Endothelial cell of umbilical vein (primary cell): ENCODE results near the gene GSE1. TPM values are rescaled to one million over a fixed set of nuclear protein-coding genes. Genes with fewer than 3 reads are reported as not detected.

Source experiments
- BruUV-seq: library from RNA; stranded (reverse); fragments of 400-500 nt; replicated peaks from 2 replicates; lab custom pipeline; 2021; lab: Mats Ljungman, UMichigan
- CTCF ChIA-PET: fragments of 300-600, 350-600 bp; sonication (Branson Sonifier 250); formaldehyde crosslinking; loops from one replicate; lab custom pipeline; 2021; ENCODE audit warnings: antibody characterized with exemption, inconsistent platforms; lab: Charles Lee
- POLR2A ChIA-PET: fragments of 300-600, 350-600 bp; sonication (Branson Sonifier 250); formaldehyde crosslinking; loops from one replicate; lab custom pipeline; 2021; ENCODE audit warnings: antibody characterized with exemption, inconsistent platforms; lab: Charles Lee
- DNase-seq: peaks from one replicate; pipeline ENCODE4 v3.0.0-alpha.2; 2011; ENCODE audit warnings: low read depth, low spot score
- FAIRE-seq: peaks from 2 replicates; lab custom pipeline; 2011; peaks lifted over from hg19 to GRCh38; lab: Jason Lieb, UNC
- H2AFZ ChIP-seq: 2 replicates; pipeline ENCODE4 v1.6.0; 2012; ENCODE audit warnings: low read depth, low read length, control low read depth, inconsistent platforms
- H3K27ac ChIP-seq: 2 replicates; pipeline ENCODE4 v1.5.1; 2011; ENCODE audit warnings: low read depth, mild to moderate bottlenecking, control low read depth, low read length, moderate library complexity; ENCODE audit not compliant: insufficient read depth
- H3K27me3 ChIP-seq, 2 experiments: 2 replicates each; pipeline versions ENCODE4 v1.6.0 to v1.6.1; 2011; ENCODE audit warnings: low read length in 2 of 2, mixed read lengths in 1 of 2; ENCODE audit not compliant: control insufficient read depth in 2 of 2, insufficient read depth in 2 of 2
- H3K36me3 ChIP-seq, 2 experiments: 2 replicates in 1 of 2; 3 replicates in 1 of 2; pipeline ENCODE4 v1.5.1; 2011; ENCODE audit warnings: low read length in 2 of 2, mild to moderate bottlenecking in 1 of 2, moderate library complexity in 1 of 2; ENCODE audit not compliant: control insufficient read depth in 2 of 2, insufficient read depth in 2 of 2; ENCODE audit errors: extremely low read depth in 1 of 2
- H3K4me1 ChIP-seq: 3 replicates; pipeline ENCODE4 v1.5.1; 2011; ENCODE audit warnings: mild to moderate bottlenecking, low read length; ENCODE audit not compliant: control insufficient read depth, insufficient read depth; ENCODE audit errors: extremely low read depth
- H3K4me2 ChIP-seq: 2 replicates; pipeline ENCODE4 v1.6.1; 2011; ENCODE audit warnings: low read length, control low read depth, mixed read lengths; ENCODE audit not compliant: insufficient read depth
- H3K4me3 ChIP-seq, 3 experiments: fragments of 200-600 bp in 1 of 3; sonication (generic), shearing (Covaris generic) in 1 of 3; replicated peaks in 1 of 3; 2 replicates each; pipeline ENCODE4 v1.5.1; 2011 to 2016; ENCODE audit warnings: control low read depth in 3 of 3, low read length in 3 of 3, mild to moderate bottlenecking in 2 of 3, inconsistent platforms in 1 of 3, low read depth in 1 of 3, moderate library complexity in 1 of 3; ENCODE audit not compliant: insufficient read depth in 1 of 3
- H3K79me2 ChIP-seq: 2 replicates; pipeline ENCODE4 v1.6.0; 2012; ENCODE audit warnings: low read length, inconsistent platforms; ENCODE audit not compliant: control insufficient read depth, insufficient read depth
- H3K9ac ChIP-seq: replicated peaks from 2 replicates; pipeline ENCODE3; 2011; ENCODE audit warnings: low read length, control low read depth; ENCODE audit not compliant: insufficient read depth; ENCODE audit errors: extremely low read depth
- H3K9me1 ChIP-seq: replicated peaks from 3 replicates; pipeline ENCODE4 v1.6.0; 2011; ENCODE audit warnings: mild to moderate bottlenecking, low read length; ENCODE audit not compliant: control insufficient read depth, insufficient read depth; ENCODE audit errors: extremely low read depth
- H3K9me3 ChIP-seq: replicated peaks from 2 replicates; pipeline ENCODE4 v1.5.1; 2012; ENCODE audit warnings: low read length, inconsistent platforms; ENCODE audit not compliant: control insufficient read depth, insufficient read depth
- H4K20me1 ChIP-seq: replicated peaks from 2 replicates; pipeline ENCODE3; 2011; ENCODE audit warnings: mild to moderate bottlenecking, low read length; ENCODE audit not compliant: control insufficient read depth, insufficient read depth; ENCODE audit errors: extremely low read depth
- CTCF ChIP-seq, 2 donors: IDR thresholded peaks; 1 replicate in 1 of 2; 2 replicates in 1 of 2; pipeline ENCODE4 v1.5.1; 2011; ENCODE audit warnings: low read length in 2 of 2, mild to moderate bottlenecking in 2 of 2, moderate library complexity in 2 of 2, control low read depth in 1 of 2, inconsistent platforms in 1 of 2, low read depth in 1 of 2; ENCODE audit not compliant: insufficient read depth in 1 of 2; ENCODE audit errors: extremely low read depth in 1 of 2
- EZH2 ChIP-seq: IDR thresholded peaks from 2 replicates; pipeline ENCODE4 v1.6.1; 2012; ENCODE audit warnings: borderline replicate concordance, low read depth, mild to moderate bottlenecking, moderate library complexity, low read length, inconsistent platforms; ENCODE audit not compliant: severe bottlenecking
- FOS ChIP-seq: IDR thresholded peaks from 2 replicates; pipeline ENCODE4 v1.6.1; 2011; ENCODE audit warnings: mild to moderate bottlenecking, low read length, moderate library complexity, borderline replicate concordance; ENCODE audit not compliant: insufficient read depth
- GATA2 ChIP-seq: IDR thresholded peaks from 2 replicates; pipeline ENCODE4 v1.7.0; 2011; ENCODE audit warnings: low read depth, mild to moderate bottlenecking, moderate library complexity, mixed read lengths, low read length; ENCODE audit not compliant: insufficient read length, insufficient read depth
- JUN ChIP-seq: IDR thresholded peaks from 2 replicates; pipeline ENCODE4 v1.6.1; 2011; ENCODE audit warnings: borderline replicate concordance, low read depth; ENCODE audit not compliant: insufficient read length, insufficient read depth
- MAX ChIP-seq: IDR thresholded peaks from 2 replicates; pipeline ENCODE4 v1.6.1; 2011; ENCODE audit not compliant: insufficient read depth, insufficient read length
- MYC ChIP-seq: IDR thresholded peaks from one replicate; pipeline ENCODE4 v1.6.1; 2011; ENCODE audit warnings: mild to moderate bottlenecking, low read depth, low read length
- POLR2A ChIP-seq: IDR thresholded peaks from 2 replicates; pipeline ENCODE4 v1.6.1; 2012; ENCODE audit warnings: low read depth, mild to moderate bottlenecking, control low read depth, low read length
- POLR2AphosphoS5 ChIP-seq: IDR thresholded peaks from 2 replicates; pipeline ENCODE4 v1.6.1; 2012; ENCODE audit warnings: low read depth, mild to moderate bottlenecking, control low read depth, low read length, moderate library complexity; ENCODE audit not compliant: insufficient read depth
- dilution Hi-C: fragments of 300-500 bp; cut with MboI; formaldehyde crosslinking; loops from one replicate; pipeline ENCODE4 v1.15.0; 2019; ENCODE audit warnings: low sequenced_read_pairs; ENCODE audit not compliant: extremely low pct_ligation_motif_present
- intact Hi-C: fragments of 100-400 bp; cut with micrococcal nuclease; formaldehyde crosslinking; loops from one replicate; pipeline ENCODE4 v1.10.0; 2022
- polyA plus RNA-seq, 4 experiments: library from polyadenylated mRNA; depleted of rRNA in 3 of 4; stranded (reverse) in 3 of 4; unstranded in 1 of 4; fragments of >200 nt; gene quantifications; 2 replicates each; pipeline versions ENCODE4 v1.2.1 to v1.2.3, GENCODE V29; 2011 to 2012; ENCODE audit warnings: missing spikeins in 1 of 4
- total RNA-seq: library from RNA; stranded (reverse); gene quantifications from 2 replicates; pipeline ENCODE4 v1.2.3, GENCODE V29; 2021

GSE1 gene
- total and polyA plus RNA-seq, 2 donors (not counting 3 experiments of a cell fraction or from before 2014, with no cell fraction given) = 4.2 to 18.3 TPM

GRCh38 chr16:85603203-85603755 is 9.8 kb upstream of the GSE1 start:
- ChIA-PET POLR2A (interaction anchor here (0.8 kb wide), 1 partner anchor 143 kb away, joined by 4 read pairs; no protein-coding TSS in a partner anchor), CTCF (interaction anchor here (1.1 kb wide), 1 partner anchor 13 kb away, joined by 4 read pairs; no protein-coding TSS in a partner anchor)
- FAIRE-seq (no peak), DNase-seq (no peak)
- dilution Hi-C loops = no loop called here
- Histone ChIP-seq H3K4me2 (no peak overlapping the region), H3K9me3 (no peaks in the 10 kb centered on the region), H3K27ac (no peak overlapping the region), H2AFZ (no peak overlapping the region), H4K20me1 (no peaks in the 10 kb centered on the region), H3K27me3 (peaks cover 0 to 2% of the 10 kb centered on the region in 2 experiments), H3K79me2 (no peaks in the 10 kb centered on the region), H3K9ac (no peak overlapping the region), H3K36me3 (no peaks in the 10 kb centered on the region), H3K4me1 (no peaks in the 10 kb centered on the region), H3K4me3 (no peak overlapping the region), H3K9me1 (no peaks in the 10 kb centered on the region)
- TF ChIP-seq EZH2 (no peak), POLR2AphosphoS5 (no peak), FOS (no peak), JUN (no peak), POLR2A (no peak), MAX (no peak), GATA2 (no peak)
- no TSS peak for BruUV-seq
- intact Hi-C loops = no loop called here

- no peak overlapping the region for H2AFZ ChIP-seq
- H3K9me1 ChIP-seq = no peaks in the 10 kb centered on the region
- H3K36me3 ChIP-seq = no peaks in the 10 kb centered on the region
- no peak overlapping the region for H3K4me2 ChIP-seq
- H3K4me1 ChIP-seq = no peaks in the 10 kb centered on the region
- FAIRE-seq (no peak), DNase-seq (no peak)
- H4K20me1 ChIP-seq = no peaks in the 10 kb centered on the region
- CTCF ChIA-PET = no interaction called here
- no peak overlapping the region for H3K4me3 ChIP-seq
- H3K27ac ChIP-seq = no peak overlapping the region
- intact Hi-C loops = no loop called here
- H3K79me2 ChIP-seq = no peaks in the 10 kb centered on the region
- no peak overlapping the region for H3K9ac ChIP-seq
- dilution Hi-C loops = no loop called here
- H3K9me3 ChIP-seq = no peaks in the 10 kb centered on the region
- TF ChIP-seq POLR2AphosphoS5 = no peak
- TF ChIP-seq POLR2A = no peak
- no peak for TF ChIP-seq CTCF (IDR thresholded peaks at IDR 0.05; ENCODE audit: extremely low read depth in 1 of 2, insufficient read depth in 1 of 2, low read depth in 1 of 2, low read length in 2 of 2)
- no peak for TF ChIP-seq MAX
- no peak for TF ChIP-seq JUN
- TF ChIP-seq MYC = no peak
- TF ChIP-seq GATA2 = no peak
- no peak for TF ChIP-seq EZH2
- no peak for TF ChIP-seq FOS
- peaks cover 0 to 2% of the 10 kb centered on the region in 2 experiments for H3K27me3 ChIP-seq
- no TSS peak for BruUV-seq
- POLR2A ChIA-PET = no interaction called here
Measured at GRCh38 chr16:85604145-85604705, 8.9 kb upstream of the GSE1 start.
